ENCODE data around the gene RAMP2. TPM values are rescaled to one million over a fixed set of nuclear protein-coding genes. Genes with fewer than 3 reads are reported as not detected.

RAMP2 gene
- total RNA-seq, 2 donors from 2014 or later = 3.5 to 8.4 TPM

DNA sequence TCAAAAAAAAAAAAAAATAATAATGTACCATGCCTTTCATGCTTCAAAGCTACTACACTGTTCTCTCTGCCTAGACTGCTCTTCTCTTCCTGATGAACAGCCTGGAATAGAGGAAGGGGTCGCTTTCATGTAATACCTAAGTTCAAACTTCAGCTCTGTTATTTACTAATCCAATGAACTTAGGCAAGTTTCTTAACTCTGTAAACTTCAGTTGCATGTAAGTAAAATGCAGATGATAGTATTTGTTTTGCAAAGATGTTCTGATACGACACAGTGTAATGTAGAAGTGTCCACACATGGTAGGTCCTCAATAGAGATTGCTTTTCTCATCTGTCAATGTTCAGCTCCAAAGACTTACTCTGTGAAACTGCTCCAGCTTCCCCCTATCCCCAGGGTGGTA is 30.9 kb downstream of the RAMP2 start:
- Histone ChIP-seq H3K36me3 (no peaks in the 10 kb centered on the region), H3K4me1 (peaks cover 6% of the 10 kb centered on the region), H3K4me3 (no peak overlapping the region), H3K27ac (no peak overlapping the region), H3K9me3 (no peaks in the 10 kb centered on the region), H3K27me3 (no peaks in the 10 kb centered on the region), H3K9ac (ENCODE audit: low read depth in 2 of 2, low read length in 2 of 2) (no peak overlapping the region)
- intact Hi-C loops (cut with DNase I) = no loop called here
- TF ChIP-seq, protein P1, sequence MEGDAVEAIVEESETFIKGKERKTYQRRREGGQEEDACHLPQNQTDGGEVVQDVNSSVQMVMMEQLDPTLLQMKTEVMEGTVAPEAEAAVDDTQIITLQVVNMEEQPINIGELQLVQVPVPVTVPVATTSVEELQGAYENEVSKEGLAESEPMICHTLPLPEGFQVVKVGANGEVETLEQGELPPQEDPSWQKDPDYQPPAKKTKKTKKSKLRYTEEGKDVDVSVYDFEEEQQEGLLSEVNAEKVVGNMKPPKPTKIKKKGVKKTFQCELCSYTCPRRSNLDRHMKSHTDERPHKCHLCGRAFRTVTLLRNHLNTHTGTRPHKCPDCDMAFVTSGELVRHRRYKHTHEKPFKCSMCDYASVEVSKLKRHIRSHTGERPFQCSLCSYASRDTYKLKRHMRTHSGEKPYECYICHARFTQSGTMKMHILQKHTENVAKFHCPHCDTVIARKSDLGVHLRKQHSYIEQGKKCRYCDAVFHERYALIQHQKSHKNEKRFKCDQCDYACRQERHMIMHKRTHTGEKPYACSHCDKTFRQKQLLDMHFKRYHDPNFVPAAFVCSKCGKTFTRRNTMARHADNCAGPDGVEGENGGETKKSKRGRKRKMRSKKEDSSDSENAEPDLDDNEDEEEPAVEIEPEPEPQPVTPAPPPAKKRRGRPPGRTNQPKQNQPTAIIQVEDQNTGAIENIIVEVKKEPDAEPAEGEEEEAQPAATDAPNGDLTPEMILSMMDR (IDR thresholded peaks at IDR 0.05) = no peak
- DNase-seq = no peak

DNA sequence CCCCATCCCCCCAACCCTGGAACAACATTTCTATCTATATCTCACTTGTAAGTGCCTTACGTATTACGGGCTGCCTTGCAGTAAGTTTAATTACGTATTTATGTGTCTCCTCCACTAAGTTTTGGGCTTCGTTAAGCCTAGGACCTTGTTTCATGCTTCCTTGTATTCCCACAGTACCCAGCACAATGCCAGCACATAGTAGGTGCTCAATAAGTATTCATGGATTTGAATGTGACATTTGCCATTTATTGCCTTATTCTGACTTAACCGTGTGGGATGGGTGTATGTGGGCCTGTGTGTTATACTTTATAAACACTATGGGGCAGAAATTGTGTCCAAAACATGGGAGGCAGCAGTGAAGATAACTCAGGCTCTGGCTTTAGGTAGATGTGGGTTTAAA is 31.5 kb downstream of the RAMP2 start:
- Histone ChIP-seq H3K9ac (ENCODE audit: low read depth in 2 of 2, low read length in 2 of 2) (no peak overlapping the region), H3K36me3 (no peaks in the 10 kb centered on the region), H3K27me3 (no peaks in the 10 kb centered on the region), H3K27ac (no peak overlapping the region), H3K4me3 (no peak overlapping the region), H3K4me1 (peaks cover 8% of the 10 kb centered on the region), H3K9me3 (no peaks in the 10 kb centered on the region)
- intact Hi-C loops (cut with DNase I) = no loop called here
- DNase-seq = no peak
- TF ChIP-seq, protein P1 (IDR thresholded peaks at IDR 0.05) = no peak

DNA sequence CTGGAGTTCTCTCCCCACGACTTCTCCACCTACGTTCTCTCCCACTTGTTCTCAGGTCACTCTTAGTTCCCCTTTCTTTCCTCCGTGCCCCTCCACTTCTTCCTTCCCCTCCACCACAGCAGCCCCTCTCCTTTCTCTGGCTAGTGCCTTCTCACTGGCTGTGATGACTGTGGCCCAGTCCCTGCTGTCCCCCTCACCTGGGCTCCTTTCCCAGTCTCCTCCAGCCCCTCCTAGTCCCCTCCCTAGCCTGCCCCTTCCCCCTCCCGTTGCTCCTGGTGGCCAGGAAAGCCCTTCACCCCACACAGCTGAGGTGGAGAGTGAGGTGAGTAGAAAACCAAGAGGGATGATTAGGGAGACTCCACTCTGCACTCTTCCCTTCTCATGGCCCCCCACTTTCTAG is 34.0 kb downstream of the RAMP2 start:
- no peaks in the 10 kb centered on the region for H3K9me3 ChIP-seq
- no peak for DNase-seq
- H3K27me3 ChIP-seq = no peaks in the 10 kb centered on the region
- peak overlapping the region; percentile 3 to 59 for H3K9ac ChIP-seq (ENCODE audit: low read depth in 2 of 2, low read length in 2 of 2)
- TF ChIP-seq, protein P1 (IDR thresholded peaks at IDR 0.05) = no peak
- intact Hi-C loops (cut with DNase I) = no loop called here
- H3K4me3 ChIP-seq = no peak overlapping the region
- H3K27ac ChIP-seq = no peak overlapping the region
- peaks cover 8% of the 10 kb centered on the region for H3K4me1 ChIP-seq
- H3K36me3 ChIP-seq = no peaks in the 10 kb centered on the region

DNA sequence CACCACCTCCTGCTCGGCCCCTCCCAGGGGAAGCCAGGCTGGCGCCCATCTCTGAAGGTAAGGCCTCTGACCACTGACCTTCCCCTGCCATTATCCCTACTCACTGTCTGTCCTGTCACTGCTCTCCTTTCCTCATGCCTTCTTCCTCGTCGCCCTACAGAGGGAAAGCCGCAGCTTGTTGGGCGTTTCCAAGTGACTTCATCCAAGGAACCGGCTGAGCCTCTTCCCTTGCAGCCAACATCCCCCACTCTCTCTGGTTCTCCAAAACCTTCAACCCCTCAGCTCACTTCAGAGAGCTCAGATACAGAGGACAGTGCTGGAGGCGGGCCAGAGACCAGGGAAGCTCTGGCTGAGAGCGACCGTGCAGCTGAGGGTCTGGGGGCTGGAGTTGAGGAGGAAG is 34.4 kb downstream of the RAMP2 start:
- H3K9me3 ChIP-seq = no peaks in the 10 kb centered on the region
- peak overlapping the region; percentile 74 for H3K27ac ChIP-seq
- H3K4me3 ChIP-seq = no peak overlapping the region
- intact Hi-C loops (cut with DNase I) = no loop called here
- peak overlapping the region; percentile 3 to 99 for H3K9ac ChIP-seq (ENCODE audit: low read depth in 2 of 2, low read length in 2 of 2)
- H3K36me3 ChIP-seq = no peaks in the 10 kb centered on the region
- TF ChIP-seq, protein P1 (IDR thresholded peaks at IDR 0.05) = no peak
- DNase-seq = peak; percentile 62
- no peaks in the 10 kb centered on the region for H3K27me3 ChIP-seq
- H3K4me1 ChIP-seq = peaks cover 8% of the 10 kb centered on the region

DNA sequence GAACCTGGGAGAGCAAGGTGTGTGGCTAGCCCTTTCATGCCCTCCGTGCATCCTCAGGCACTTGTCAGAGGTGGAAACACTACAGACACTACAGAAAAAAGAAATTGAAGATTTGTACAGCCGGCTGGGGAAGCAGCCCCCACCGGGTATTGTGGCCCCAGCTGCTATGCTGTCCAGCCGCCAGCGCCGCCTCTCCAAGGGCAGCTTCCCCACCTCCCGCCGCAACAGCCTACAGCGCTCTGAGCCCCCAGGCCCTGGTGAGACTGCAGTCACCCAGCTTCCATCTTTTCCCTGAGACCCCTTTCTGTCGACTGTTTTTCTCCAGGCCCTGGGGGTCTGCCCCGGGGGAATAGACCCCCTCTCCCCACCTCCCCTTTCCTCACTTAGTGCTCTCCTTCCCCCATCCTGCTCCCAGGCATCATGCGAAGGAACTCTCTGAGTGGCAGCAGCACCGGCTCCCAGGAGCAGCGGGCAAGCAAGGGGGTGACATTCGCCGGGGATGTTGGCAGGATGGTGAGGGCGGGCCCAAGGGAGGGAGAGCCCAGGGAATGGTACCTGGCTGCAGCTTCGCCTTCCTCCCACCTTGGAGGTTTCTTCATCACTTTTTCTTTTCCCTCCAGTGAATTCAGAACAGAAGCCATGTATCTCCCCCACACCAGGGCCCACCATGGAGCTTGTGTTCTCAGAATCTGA is 35.2 kb downstream of the RAMP2 start:
- Histone ChIP-seq H3K9me3 (no peaks in the 10 kb centered on the region), H3K27me3 (no peaks in the 10 kb centered on the region), H3K4me3 (no peak overlapping the region), H3K27ac (peak overlapping the region; percentile 74), H3K36me3 (no peaks in the 10 kb centered on the region), H3K9ac (ENCODE audit: low read depth in 2 of 2, low read length in 2 of 2) (peak overlapping the region in 1 of 2 donors; percentile 99), H3K4me1 (peaks cover 8% of the 10 kb centered on the region)
- DNase-seq = no peak
- intact Hi-C loops (cut with DNase I) = no loop called here
- TF ChIP-seq, protein P1 (IDR thresholded peaks at IDR 0.05) = no peak

Data from colonic mucosa (tissue), 4 donors.